ENCODE measurements around the gene DNAH11. TPM values are rescaled to one million over a fixed set of nuclear protein-coding genes. Genes with fewer than 3 reads are reported as not detected.
"Not testable (repeated sequence)": the region's sequence is repeated elsewhere in the genome, so short reads cannot be mapped to it uniquely, and the experiment has no call there.

DNAH11 gene
- total RNA-seq, 1 donor from 2014 or later: under 0.01 TPM

GRCh38 chr7:21642422-21642821 is 99.6 kb downstream of the DNAH11 start:
- H3K9me3 ChIP-seq (ENCODE audit: control insufficient read depth in 3 of 3, low read length in 3 of 3): no peaks in the 10 kb centered on the region
- no peaks in the 10 kb centered on the region for H3K36me3 ChIP-seq (ENCODE audit: control insufficient read depth in 3 of 3, insufficient read depth in 3 of 3, low read length in 3 of 3)

DNA sequence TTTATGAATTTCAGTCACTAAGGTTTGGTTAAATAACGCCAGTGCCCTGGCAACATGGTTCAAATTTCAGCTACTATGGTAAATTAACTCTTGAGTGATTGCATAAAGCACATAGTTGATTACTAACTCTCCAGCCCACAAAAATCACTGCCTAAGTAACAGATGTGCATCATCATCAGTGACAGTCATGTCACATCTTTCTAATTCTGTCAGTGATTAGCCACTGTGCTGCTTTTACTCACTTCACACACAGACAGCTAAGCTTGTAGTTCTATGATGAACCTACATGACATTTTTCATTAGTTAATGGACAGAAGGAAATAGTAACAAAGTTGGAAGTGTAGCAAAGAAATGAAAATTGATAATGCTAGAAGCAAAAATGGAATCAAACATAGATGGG is 108.9 kb downstream of the DNAH11 start:
- Histone ChIP-seq H3K9me3 (ENCODE audit: control insufficient read depth in 3 of 3, low read length in 3 of 3) (no peaks in the 10 kb centered on the region), H3K27ac (ENCODE audit: low read depth, low read length) (no peak overlapping the region), H3K36me3 (ENCODE audit: control insufficient read depth in 3 of 3, insufficient read depth in 3 of 3, low read length in 3 of 3) (no peaks in the 10 kb centered on the region), H3K4me3 (ENCODE audit: low read length in 3 of 3) (no peak overlapping the region), H3K9ac (ENCODE audit: low read depth in 1 of 3, low read length in 3 of 3) (no peak overlapping the region), H3K4me1 (ENCODE audit: control insufficient read depth in 3 of 3, insufficient read depth in 3 of 3, low read length in 3 of 3) (no peaks in the 10 kb centered on the region), H3K27me3 (ENCODE audit: control insufficient read depth in 3 of 3, insufficient read depth in 3 of 3, low read length in 3 of 3) (no peaks in the 10 kb centered on the region)

More at GRCh38 chr7:21642422-21642821, 99.6 kb downstream of the DNAH11 start:
- H3K4me3 ChIP-seq (ENCODE audit: low read length in 3 of 3): no peak overlapping the region
- no peak overlapping the region for H3K27ac ChIP-seq (ENCODE audit: low read depth, low read length)
- peaks cover 0 to 5% (median 0%) of the 10 kb centered on the region in 3 donors for H3K27me3 ChIP-seq (ENCODE audit: control insufficient read depth in 3 of 3, insufficient read depth in 3 of 3, low read length in 3 of 3)
- H3K4me1 ChIP-seq (ENCODE audit: control insufficient read depth in 3 of 3, insufficient read depth in 3 of 3, low read length in 3 of 3): no peaks in the 10 kb centered on the region
- no peak overlapping the region for H3K9ac ChIP-seq (ENCODE audit: low read depth in 1 of 3, low read length in 3 of 3)

DNA sequence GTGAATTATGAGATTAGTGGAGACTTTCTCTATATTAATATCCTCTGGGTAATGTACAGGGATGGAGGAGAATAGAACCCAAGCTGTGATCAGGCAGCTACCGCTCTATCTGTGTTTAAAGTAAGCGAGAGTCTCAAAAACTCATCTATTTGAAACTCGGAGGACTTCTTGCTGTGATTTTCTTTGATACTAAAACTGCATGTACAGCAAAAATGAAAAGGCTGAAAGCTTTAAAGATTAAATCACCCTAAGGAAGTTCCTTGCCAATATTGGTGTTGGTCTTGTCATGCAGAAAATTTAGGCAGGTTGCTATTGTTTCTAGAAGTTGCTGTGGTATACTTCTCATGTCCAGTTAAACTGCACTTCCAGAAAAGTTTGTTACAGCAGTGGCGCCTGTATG is 110.8 kb downstream of the DNAH11 start:
- Histone ChIP-seq H3K4me1 (ENCODE audit: control insufficient read depth in 3 of 3, insufficient read depth in 3 of 3, low read length in 3 of 3) (no peaks in the 10 kb centered on the region), H3K9ac (ENCODE audit: low read depth in 1 of 3, low read length in 3 of 3) (no peak overlapping the region), H3K36me3 (ENCODE audit: control insufficient read depth in 3 of 3, insufficient read depth in 3 of 3, low read length in 3 of 3) (no peaks in the 10 kb centered on the region), H3K4me3 (ENCODE audit: low read length in 3 of 3) (no peak overlapping the region), H3K9me3 (ENCODE audit: control insufficient read depth in 3 of 3, low read length in 3 of 3) (no peaks in the 10 kb centered on the region), H3K27me3 (ENCODE audit: control insufficient read depth in 3 of 3, insufficient read depth in 3 of 3, low read length in 3 of 3) (no peaks in the 10 kb centered on the region), H3K27ac (ENCODE audit: low read depth, low read length) (no peak overlapping the region)

GRCh38 chr7:21656081-21656480 is 113.2 kb downstream of the DNAH11 start:
- H3K9me3 ChIP-seq (ENCODE audit: control insufficient read depth in 3 of 3, low read length in 3 of 3): no peaks in the 10 kb centered on the region

DNA sequence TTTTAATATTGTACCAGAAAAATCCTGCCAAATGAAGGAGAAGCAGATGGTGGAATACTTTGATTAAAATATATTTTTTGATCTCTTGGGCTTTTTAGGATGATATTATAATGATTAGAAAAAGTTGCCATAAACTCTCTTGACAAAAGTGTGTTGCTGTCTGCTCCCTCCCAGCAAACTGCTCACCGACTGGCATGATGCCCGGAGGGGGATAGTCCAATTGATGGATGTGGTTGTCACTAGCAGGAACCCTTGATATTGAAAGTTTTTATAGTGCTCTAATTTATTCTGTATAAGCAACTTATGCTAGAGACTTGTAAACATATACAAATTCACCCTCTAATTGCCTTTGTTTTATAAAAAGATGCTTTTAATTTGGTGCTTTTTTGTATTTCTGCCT is 114.0 kb downstream of the DNAH11 start:
- H3K27me3 ChIP-seq (ENCODE audit: control insufficient read depth in 3 of 3, insufficient read depth in 3 of 3, low read length in 3 of 3): no peaks in the 10 kb centered on the region
- H3K9me3 ChIP-seq (ENCODE audit: control insufficient read depth in 3 of 3, low read length in 3 of 3): no peaks in the 10 kb centered on the region
- H3K4me1 ChIP-seq (ENCODE audit: control insufficient read depth in 3 of 3, insufficient read depth in 3 of 3, low read length in 3 of 3): no peaks in the 10 kb centered on the region
- no peak overlapping the region for H3K9ac ChIP-seq (ENCODE audit: low read depth in 1 of 3, low read length in 3 of 3)
- H3K36me3 ChIP-seq (ENCODE audit: control insufficient read depth in 3 of 3, insufficient read depth in 3 of 3, low read length in 3 of 3): no peaks in the 10 kb centered on the region
- H3K4me3 ChIP-seq (ENCODE audit: low read length in 3 of 3): no peak overlapping the region
- H3K27ac ChIP-seq (ENCODE audit: low read depth, low read length): no peak overlapping the region

More at GRCh38 chr7:21656081-21656480, 113.2 kb downstream of the DNAH11 start:
- Histone ChIP-seq H3K9ac (ENCODE audit: low read depth in 1 of 3, low read length in 3 of 3) (no peak overlapping the region), H3K36me3 (ENCODE audit: control insufficient read depth in 3 of 3, insufficient read depth in 3 of 3, low read length in 3 of 3) (no peaks in the 10 kb centered on the region), H3K27me3 (ENCODE audit: control insufficient read depth in 3 of 3, insufficient read depth in 3 of 3, low read length in 3 of 3) (no peaks in the 10 kb centered on the region), H3K4me3 (ENCODE audit: low read length in 3 of 3) (no peak overlapping the region), H3K27ac (ENCODE audit: low read depth, low read length) (no peak overlapping the region), H3K4me1 (ENCODE audit: control insufficient read depth in 3 of 3, insufficient read depth in 3 of 3, low read length in 3 of 3) (no peaks in the 10 kb centered on the region)

DNA sequence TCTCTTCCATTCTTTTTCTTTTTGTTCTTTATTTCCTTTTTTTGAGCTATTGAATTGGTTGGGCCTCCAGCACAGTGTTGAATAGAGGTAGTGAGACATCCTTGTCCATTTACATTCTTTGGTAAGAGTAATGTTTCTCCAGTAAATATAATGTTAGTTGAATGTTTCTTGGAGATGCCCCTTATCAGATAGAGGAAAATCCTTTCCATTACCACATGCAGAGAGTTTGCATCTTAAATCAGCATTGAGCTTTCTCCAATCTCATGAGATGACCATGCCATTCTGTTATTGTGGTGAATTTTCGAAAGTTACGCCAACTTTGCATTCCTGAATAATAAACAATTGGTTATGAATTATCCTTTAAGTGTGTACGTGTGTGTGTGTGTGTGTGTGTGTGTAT is 127.7 kb downstream of the DNAH11 start:
- Histone ChIP-seq H3K36me3 (ENCODE audit: control insufficient read depth in 3 of 3, insufficient read depth in 3 of 3, low read length in 3 of 3) (no peaks in the 10 kb centered on the region), H3K27ac (ENCODE audit: low read depth, low read length) (no peak overlapping the region), H3K9ac (ENCODE audit: low read depth in 1 of 3, low read length in 3 of 3) (no peak overlapping the region), H3K27me3 (ENCODE audit: control insufficient read depth in 3 of 3, insufficient read depth in 3 of 3, low read length in 3 of 3) (no peaks in the 10 kb centered on the region), H3K9me3 (ENCODE audit: control insufficient read depth in 3 of 3, low read length in 3 of 3) (no peaks in the 10 kb centered on the region), H3K4me3 (ENCODE audit: low read length in 3 of 3) (no peak overlapping the region), H3K4me1 (ENCODE audit: control insufficient read depth in 3 of 3, insufficient read depth in 3 of 3, low read length in 3 of 3) (no peaks in the 10 kb centered on the region)

DNA sequence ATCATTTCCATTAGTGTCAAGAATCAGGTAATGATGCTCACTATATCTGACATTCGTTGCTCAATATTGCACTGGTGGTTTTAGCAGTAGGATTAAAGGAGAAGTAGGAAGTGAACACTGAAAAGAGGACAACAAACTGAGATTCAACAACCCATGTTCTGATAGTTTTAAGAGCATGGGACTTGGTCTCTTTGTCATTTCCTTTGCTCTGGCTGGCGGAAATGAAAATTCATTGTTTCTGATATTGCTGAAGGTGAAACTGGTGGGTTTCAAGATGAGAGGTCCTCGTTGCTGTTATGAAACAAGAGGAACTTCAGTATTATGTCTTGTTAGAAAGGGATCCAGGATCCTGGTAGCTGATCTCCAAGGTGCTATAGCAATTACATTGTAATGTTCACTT is 129.0 kb downstream of the DNAH11 start:
- Histone ChIP-seq H3K27me3 (ENCODE audit: control insufficient read depth in 3 of 3, insufficient read depth in 3 of 3, low read length in 3 of 3) (no peaks in the 10 kb centered on the region), H3K9me3 (ENCODE audit: control insufficient read depth in 3 of 3, low read length in 3 of 3) (no peaks in the 10 kb centered on the region), H3K27ac (ENCODE audit: low read depth, low read length) (no peak overlapping the region), H3K4me3 (ENCODE audit: low read length in 3 of 3) (no peak overlapping the region), H3K36me3 (ENCODE audit: control insufficient read depth in 3 of 3, insufficient read depth in 3 of 3, low read length in 3 of 3) (no peaks in the 10 kb centered on the region), H3K4me1 (ENCODE audit: control insufficient read depth in 3 of 3, insufficient read depth in 3 of 3, low read length in 3 of 3) (no peaks in the 10 kb centered on the region), H3K9ac (ENCODE audit: low read depth in 1 of 3, low read length in 3 of 3) (no peak overlapping the region)

- Histone ChIP-seq H3K36me3 (ENCODE audit: control insufficient read depth in 3 of 3, insufficient read depth in 3 of 3, low read length in 3 of 3) (no peaks in the 10 kb centered on the region), H3K4me3 (ENCODE audit: low read length in 3 of 3) (no peak overlapping the region), H3K27me3 (ENCODE audit: control insufficient read depth in 3 of 3, insufficient read depth in 3 of 3, low read length in 3 of 3) (no peaks in the 10 kb centered on the region), H3K9me3 (ENCODE audit: control insufficient read depth in 3 of 3, low read length in 3 of 3) (no peaks in the 10 kb centered on the region), H3K27ac (ENCODE audit: low read depth, low read length) (no peak overlapping the region), H3K9ac (ENCODE audit: low read depth in 1 of 3, low read length in 3 of 3) (no peak overlapping the region), H3K4me1 (ENCODE audit: control insufficient read depth in 3 of 3, insufficient read depth in 3 of 3, low read length in 3 of 3) (no peaks in the 10 kb centered on the region)
Observed at GRCh38 chr7:21675255-21675654, 132.4 kb downstream of the DNAH11 start.

DNA sequence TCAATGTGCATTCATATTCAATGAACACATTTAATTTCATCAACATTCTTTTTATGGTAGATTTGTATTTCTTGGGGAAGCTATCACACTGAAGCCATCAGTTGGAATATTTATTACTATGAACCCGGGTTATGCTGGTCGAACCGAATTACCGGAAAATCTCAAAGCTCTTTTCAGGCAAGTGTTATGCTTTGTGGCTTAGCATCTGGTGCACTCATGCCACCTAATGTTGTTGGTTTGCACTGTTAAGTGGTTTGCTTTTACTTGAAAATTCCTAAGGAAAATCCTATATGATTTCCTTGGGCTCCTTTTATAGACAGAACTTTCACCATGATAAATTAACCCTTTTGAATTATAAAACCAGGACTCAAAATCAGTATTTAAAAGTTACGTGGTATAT is 147.9 kb downstream of the DNAH11 start:
- Histone ChIP-seq H3K9me3 (ENCODE audit: control insufficient read depth in 3 of 3, low read length in 3 of 3) (no peaks in the 10 kb centered on the region), H3K27ac (ENCODE audit: low read depth, low read length) (no peak overlapping the region), H3K36me3 (ENCODE audit: control insufficient read depth in 3 of 3, insufficient read depth in 3 of 3, low read length in 3 of 3) (no peaks in the 10 kb centered on the region), H3K4me1 (ENCODE audit: control insufficient read depth in 3 of 3, insufficient read depth in 3 of 3, low read length in 3 of 3) (no peaks in the 10 kb centered on the region), H3K9ac (ENCODE audit: low read depth in 1 of 3, low read length in 3 of 3) (no peak overlapping the region), H3K27me3 (ENCODE audit: control insufficient read depth in 3 of 3, insufficient read depth in 3 of 3, low read length in 3 of 3) (no peaks in the 10 kb centered on the region), H3K4me3 (ENCODE audit: low read length in 3 of 3) (no peak overlapping the region)

- not testable (repeated sequence) for H3K9me3 ChIP-seq (ENCODE audit: control insufficient read depth in 3 of 3, low read length in 3 of 3); H3K4me3 ChIP-seq (ENCODE audit: low read length in 3 of 3); H3K27me3 ChIP-seq (ENCODE audit: control insufficient read depth in 3 of 3, insufficient read depth in 3 of 3, low read length in 3 of 3); H3K4me1 ChIP-seq (ENCODE audit: control insufficient read depth in 3 of 3, insufficient read depth in 3 of 3, low read length in 3 of 3); H3K27ac ChIP-seq (ENCODE audit: low read depth, low read length); H3K9ac ChIP-seq (ENCODE audit: low read depth in 1 of 3, low read length in 3 of 3); H3K36me3 ChIP-seq (ENCODE audit: control insufficient read depth in 3 of 3, insufficient read depth in 3 of 3, low read length in 3 of 3)
Observed at GRCh38 chr7:21691146-21691545, 148.3 kb downstream of the DNAH11 start.

GRCh38 chr7:21700587-21700986 is 157.7 kb downstream of the DNAH11 start:
- H3K36me3 ChIP-seq (ENCODE audit: control insufficient read depth in 3 of 3, insufficient read depth in 3 of 3, low read length in 3 of 3); H3K4me3 ChIP-seq (ENCODE audit: low read length in 3 of 3); H3K9ac ChIP-seq (ENCODE audit: low read depth in 1 of 3, low read length in 3 of 3); H3K9me3 ChIP-seq (ENCODE audit: control insufficient read depth in 3 of 3, low read length in 3 of 3); H3K27me3 ChIP-seq (ENCODE audit: control insufficient read depth in 3 of 3, insufficient read depth in 3 of 3, low read length in 3 of 3); H3K27ac ChIP-seq (ENCODE audit: low read depth, low read length); H3K4me1 ChIP-seq (ENCODE audit: control insufficient read depth in 3 of 3, insufficient read depth in 3 of 3, low read length in 3 of 3): not testable (repeated sequence)

All from skeletal muscle tissue (tissue), 4 donors.